Subcutaneous abdominal adipose tissue (tissue), 5 donors: Measurements from ENCODE around the gene CETP.

Experiments used
- H3K27ac ChIP-seq: one replicate; pipeline ENCODE4 v1.7.0; 2013; ENCODE audit warnings: low read depth, mild to moderate bottlenecking, inconsistent platforms, low read length, moderate library complexity
- H3K27me3 ChIP-seq, 5 donors: one replicate each; pipeline ENCODE4 v1.7.0; 2013; ENCODE audit warnings: low read length in 5 of 5, inconsistent platforms in 1 of 5; ENCODE audit not compliant: control insufficient read depth in 5 of 5, insufficient read depth in 4 of 5
- H3K36me3 ChIP-seq, 5 donors: one replicate each; pipeline ENCODE4 v1.7.0; 2013; ENCODE audit warnings: low read length in 5 of 5; ENCODE audit not compliant: control insufficient read depth in 5 of 5, insufficient read depth in 5 of 5
- H3K4me1 ChIP-seq, 5 donors: one replicate each; pipeline ENCODE4 v1.7.0; 2013; ENCODE audit warnings: low read length in 5 of 5, mild to moderate bottlenecking in 3 of 5, moderate library complexity in 1 of 5; ENCODE audit not compliant: control insufficient read depth in 5 of 5, insufficient read depth in 5 of 5
- H3K4me3 ChIP-seq, 5 donors: one replicate each; pipeline ENCODE4 v1.7.0; 2013; ENCODE audit warnings: low read length in 5 of 5, low read depth in 1 of 5
- H3K9ac ChIP-seq, 5 donors: one replicate each; pipeline ENCODE4 v1.7.0; 2013; ENCODE audit warnings: low read length in 5 of 5, mild to moderate bottlenecking in 4 of 5, moderate library complexity in 3 of 5
- H3K9me3 ChIP-seq, 5 donors: one replicate each; pipeline ENCODE4 v1.7.0; 2013; ENCODE audit warnings: low read length in 5 of 5; ENCODE audit not compliant: control insufficient read depth in 5 of 5
- donor health status: healthy.
- donor health status: healthy.
- donor health status: healthy.
- donor health status: healthy.
- donor health status: healthy.

The CETP gene

GRCh38 chr16:56995136-56995805 lies 33.5 kb downstream of the CETP start:
- no peaks in the 10 kb centered on the region for H3K9me3 ChIP-seq
- peaks cover 0 to 3% (median 0%) of the 10 kb centered on the region in 5 donors for H3K36me3 ChIP-seq
- no peaks in the 10 kb centered on the region for H3K27me3 ChIP-seq
- H3K27ac ChIP-seq: no peak overlapping the region
- H3K9ac ChIP-seq: no peak overlapping the region
- peaks cover 2 to 66% (median 32%) of the 10 kb centered on the region in 5 donors for H3K4me1 ChIP-seq
- H3K4me3 ChIP-seq: no peak overlapping the region

GRCh38 chr16:56997264-56997663 lies 35.5 kb downstream of the CETP start:
- peaks cover 4 to 60% (median 23%) of the 10 kb centered on the region in 5 donors for H3K4me1 ChIP-seq
- H3K9me3 ChIP-seq: no peaks in the 10 kb centered on the region
- H3K27me3 ChIP-seq: no peaks in the 10 kb centered on the region
- peaks cover 0 to 3% (median 0%) of the 10 kb centered on the region in 5 donors for H3K36me3 ChIP-seq
- no peak overlapping the region for H3K9ac ChIP-seq
- H3K27ac ChIP-seq: no peak overlapping the region
- no peak overlapping the region for H3K4me3 ChIP-seq

- H3K36me3 ChIP-seq: peaks cover 0 to 3% (median 0%) of the 10 kb centered on the region in 5 donors
- H3K4me3 ChIP-seq: no peak overlapping the region
- H3K27me3 ChIP-seq: no peaks in the 10 kb centered on the region
- H3K4me1 ChIP-seq: peaks cover 4 to 58% (median 23%) of the 10 kb centered on the region in 5 donors
- no peak overlapping the region for H3K27ac ChIP-seq
- H3K9me3 ChIP-seq: no peaks in the 10 kb centered on the region
- H3K9ac ChIP-seq: no peak overlapping the region
Observed at GRCh38 chr16:56997931-56998330, 36.2 kb downstream of the CETP start.

DNA sequence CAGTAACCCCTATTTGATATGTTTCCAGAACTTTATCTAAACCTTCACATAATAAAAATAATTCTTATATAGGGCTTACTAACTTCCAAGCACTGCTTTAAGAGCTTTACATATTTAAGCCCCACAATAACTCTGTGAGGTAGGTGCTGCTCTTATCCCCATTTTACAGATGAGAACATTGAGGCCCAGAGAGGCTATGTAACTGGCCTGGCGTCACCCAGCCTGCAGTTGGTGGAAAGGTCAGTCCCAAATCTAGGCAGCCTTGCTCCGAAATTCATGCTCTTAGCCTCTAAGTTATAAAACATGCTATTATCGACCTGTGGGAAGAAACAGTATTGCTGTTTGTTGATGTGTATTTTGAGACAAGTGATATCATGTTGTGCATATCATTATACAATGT lies 36.6 kb downstream of the CETP start:
- Histone ChIP-seq H3K27ac (peak overlapping the region; percentile 70), H3K4me1 (peaks cover 4 to 57% (median 23%) of the 10 kb centered on the region in 5 donors), H3K9ac (no peak overlapping the region), H3K4me3 (no peak overlapping the region), H3K9me3 (no peaks in the 10 kb centered on the region), H3K27me3 (no peaks in the 10 kb centered on the region), H3K36me3 (peaks cover 0 to 3% (median 0%) of the 10 kb centered on the region in 5 donors)

GRCh38 chr16:56998861-56999260 lies 37.1 kb downstream of the CETP start:
- H3K27ac ChIP-seq: peak overlapping the region; percentile 70
- H3K4me3 ChIP-seq: no peak overlapping the region
- H3K27me3 ChIP-seq: no peaks in the 10 kb centered on the region
- no peaks in the 10 kb centered on the region for H3K9me3 ChIP-seq
- peaks cover 0 to 6% (median 0%) of the 10 kb centered on the region in 5 donors for H3K36me3 ChIP-seq
- peaks cover 4 to 59% (median 23%) of the 10 kb centered on the region in 5 donors for H3K4me1 ChIP-seq
- H3K9ac ChIP-seq: peak overlapping the region in 2 of 5 donors; percentile 9 to 37

DNA sequence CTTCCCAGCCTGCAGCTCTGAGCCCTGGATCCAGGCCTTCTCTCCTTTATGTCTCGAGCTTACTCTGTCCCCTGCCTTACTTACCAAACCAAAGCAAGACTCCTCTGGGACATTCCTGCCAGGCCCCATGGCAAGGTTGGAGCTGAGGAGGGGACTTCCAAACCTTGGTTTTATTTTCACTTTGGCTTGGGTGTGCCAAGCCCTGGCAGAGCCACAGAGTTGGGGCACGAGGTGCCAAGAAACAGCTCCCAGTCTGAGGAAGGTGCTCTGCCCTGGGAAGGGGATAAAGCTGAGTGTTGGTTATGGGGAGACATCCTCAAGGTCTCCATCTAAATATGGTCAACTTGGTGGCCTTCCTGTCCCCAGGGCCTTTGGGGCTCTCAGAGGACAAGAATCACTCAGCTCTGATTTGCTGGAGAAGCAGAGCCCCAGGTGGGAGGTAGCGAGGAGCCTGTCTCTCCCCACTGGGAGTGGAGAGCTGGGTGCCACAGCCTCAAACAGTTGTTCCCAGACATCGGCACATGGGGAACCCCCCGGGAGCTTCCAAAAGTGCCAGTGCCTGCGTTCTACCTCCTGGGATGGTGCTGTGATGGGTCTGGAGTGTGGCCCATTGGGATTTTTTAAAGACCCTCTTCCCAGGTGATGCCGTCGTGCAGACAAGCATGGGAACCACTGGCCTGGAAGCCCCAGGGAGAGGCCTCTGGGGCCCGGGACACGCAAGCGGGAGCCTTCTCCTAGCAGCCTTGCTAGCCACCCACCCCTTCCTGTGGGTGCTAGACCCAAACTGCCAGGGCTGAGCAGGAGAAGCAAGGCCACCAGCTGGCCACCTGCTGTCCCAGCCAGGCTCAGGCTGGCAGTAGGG lies 37.9 kb downstream of the CETP start:
- H3K36me3 ChIP-seq: peaks cover 0 to 13% (median 5%) of the 10 kb centered on the region in 5 donors
- no peaks in the 10 kb centered on the region for H3K9me3 ChIP-seq
- no peaks in the 10 kb centered on the region for H3K27me3 ChIP-seq
- no peak overlapping the region for H3K4me3 ChIP-seq
- H3K27ac ChIP-seq: peak overlapping the region; percentile 70
- peak overlapping the region in 3 of 5 donors; percentile 1 to 37 (median 23) for H3K9ac ChIP-seq
- peaks cover 4 to 56% (median 23%) of the 10 kb centered on the region in 5 donors for H3K4me1 ChIP-seq

DNA sequence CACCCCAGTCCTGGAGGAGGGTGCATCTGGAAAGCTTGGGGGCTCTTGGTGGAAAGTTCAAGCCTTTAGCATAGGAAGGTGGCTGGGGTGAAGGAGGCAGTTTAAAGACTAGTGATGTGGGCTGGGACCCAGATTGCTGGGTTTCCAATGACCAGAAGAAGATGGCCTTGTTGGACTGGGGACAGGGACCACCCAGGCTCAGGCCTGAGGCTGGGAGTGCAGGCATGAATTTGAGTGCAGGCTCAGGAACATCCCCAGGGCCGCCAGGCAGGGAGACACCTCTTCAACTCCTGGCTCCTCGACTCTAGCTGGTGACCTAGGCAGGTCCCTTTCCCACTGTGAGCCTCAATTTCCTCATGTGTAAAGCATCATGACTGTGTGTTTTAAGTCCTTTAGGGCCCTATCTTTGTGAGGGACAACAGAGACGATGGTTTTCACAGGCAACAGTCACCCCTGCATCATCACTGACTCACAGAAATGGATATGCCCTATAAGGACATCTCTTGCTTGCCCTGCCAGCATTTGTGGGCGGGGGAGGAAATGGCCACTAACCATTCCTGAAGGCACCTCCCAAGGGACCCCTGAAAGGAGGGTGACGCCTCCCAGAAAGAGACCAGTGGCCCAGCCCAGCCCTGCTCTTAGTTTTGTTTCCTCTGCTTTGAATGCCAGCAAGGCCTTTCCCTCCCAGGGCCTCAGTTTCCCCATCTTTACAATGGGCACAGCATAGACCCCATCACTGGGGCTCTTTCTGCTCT lies 38.7 kb downstream of the CETP start:
- Histone ChIP-seq H3K9me3 (no peaks in the 10 kb centered on the region), H3K27me3 (no peaks in the 10 kb centered on the region), H3K9ac (peak overlapping the region in 1 of 5 donors; percentile 30), H3K27ac (peak overlapping the region; percentile 76), H3K4me1 (peaks cover 4 to 48% (median 23%) of the 10 kb centered on the region in 5 donors), H3K36me3 (peaks cover 0 to 17% (median 7%) of the 10 kb centered on the region in 5 donors), H3K4me3 (no peak overlapping the region)

DNA sequence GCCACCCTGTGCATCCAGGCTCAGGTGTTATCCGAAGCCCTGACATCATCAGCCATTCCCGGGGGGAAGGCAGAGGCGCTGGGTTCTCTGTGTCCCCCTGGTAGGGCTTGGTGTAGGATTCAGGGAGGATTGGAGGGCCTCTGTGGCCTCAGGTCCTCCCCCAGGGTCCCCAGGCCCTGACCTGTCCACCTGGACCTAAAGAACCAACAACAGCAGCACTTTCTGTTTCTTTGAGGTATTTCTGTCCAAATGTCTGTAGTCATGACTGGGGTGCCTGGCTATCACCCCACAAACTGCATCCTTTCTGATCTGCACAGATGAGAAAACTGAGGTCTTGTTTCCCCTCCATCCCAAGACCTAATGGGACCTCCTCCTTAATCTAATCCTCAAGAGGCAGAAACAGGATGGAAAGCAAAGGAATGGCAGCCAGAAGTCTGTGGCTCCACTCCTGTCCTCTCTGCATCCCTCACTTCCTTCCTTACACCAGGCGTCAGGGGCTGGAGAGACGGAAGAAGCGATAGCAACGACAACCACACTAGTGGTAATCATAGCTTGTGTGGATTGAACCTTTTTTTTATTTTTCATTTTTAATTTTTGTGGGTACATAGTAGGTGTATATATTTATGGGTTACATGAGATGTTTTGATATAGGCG lies 39.4 kb downstream of the CETP start:
- peaks cover 0 to 15% (median 7%) of the 10 kb centered on the region in 5 donors for H3K36me3 ChIP-seq

More for the DNA sequence above, 39.4 kb downstream of the CETP start:
- Histone ChIP-seq H3K27ac (peak overlapping the region; percentile 76), H3K4me3 (no peak overlapping the region), H3K4me1 (peaks cover 4 to 46% (median 23%) of the 10 kb centered on the region in 5 donors), H3K9ac (peak overlapping the region in 2 of 5 donors; percentile 30 to 48), H3K27me3 (no peaks in the 10 kb centered on the region), H3K9me3 (no peaks in the 10 kb centered on the region)
